HepG2 (cell line): ENCODE data around the gene NDRG2. TPM values are rescaled to one million over a fixed set of nuclear protein-coding genes. Genes with fewer than 3 reads are reported as not detected.

Experiments used
- ATAC-seq: fragments of 200-7000 bp; cut with Tn5 transposase; 3 replicates; pipeline ENCODE4 v1.9.1; 2020; ENCODE audit warnings: mild to moderate bottlenecking, moderate library complexity
- BruUV-seq: library from RNA; stranded (reverse); fragments of 400-500 nt; replicated peaks from 2 replicates; lab custom pipeline; 2021; lab: Mats Ljungman, UMichigan
- CTCF ChIA-PET: fragments of 300-600 bp; formaldehyde crosslinking; extraction: SDS; loops from one replicate; lab custom pipeline; 2021; ENCODE audit warnings: low total read pairs, inconsistent platforms, low intra/inter-chr PET ratio; lab: Yijun Ruan, JAX
- POLR2A ChIA-PET: fragments of 350-600 bp; sonication (Branson Sonifier 250); formaldehyde crosslinking; loops from one replicate; lab custom pipeline; 2020; ENCODE audit warnings: antibody characterized with exemption, inconsistent platforms; lab: Yijun Ruan, JAX
- DNase-seq: peaks from one replicate; pipeline ENCODE4 v3.0.0-alpha.2; 2015; ENCODE audit warnings: low spot score
- FAIRE-seq: peaks from 3 replicates; lab custom pipeline; 2011; peaks lifted over from hg19 to GRCh38; lab: Jason Lieb, UNC
- H2AFZ ChIP-seq: one replicate; pipeline ENCODE4 v1.6.1; 2011; ENCODE audit warnings: low read length, inconsistent platforms
- H3K27ac ChIP-seq: fragments of 300-600 bp; 3 replicates; pipeline ENCODE4 v1.8.0; 2011; ENCODE audit warnings: mixed run types, mild to moderate bottlenecking, mixed read lengths, low read length, inconsistent platforms; ENCODE audit not compliant: insufficient read depth; ENCODE audit errors: extremely low read length
- H3K27me3 ChIP-seq, 2 experiments: fragments of 200-600 bp in 1 of 2; 2 replicates in 1 of 2; 3 replicates in 1 of 2; pipeline versions ENCODE4 v1.6.0 to v1.8.0; 2011; ENCODE audit warnings: low read length in 2 of 2, mild to moderate bottlenecking in 2 of 2, moderate library complexity in 2 of 2, inconsistent platforms in 1 of 2; ENCODE audit not compliant: insufficient read depth in 2 of 2, control insufficient read depth in 1 of 2
- H3K36me3 ChIP-seq, 2 experiments: fragments of 200-600 bp in 1 of 2; replicated peaks in 1 of 2; 2 replicates in 1 of 2; 3 replicates in 1 of 2; pipeline versions ENCODE4 v1.5.1 to v1.8.0; 2011; ENCODE audit warnings: low read length in 2 of 2, inconsistent platforms in 1 of 2; ENCODE audit not compliant: insufficient read depth in 2 of 2, control insufficient read depth in 1 of 2
- H3K4me1 ChIP-seq: 2 replicates; pipeline ENCODE4 v1.5.1; 2012; ENCODE audit warnings: low read length, inconsistent platforms; ENCODE audit not compliant: insufficient read depth
- H3K4me2 ChIP-seq: 2 replicates; pipeline ENCODE4 v1.6.0; 2011; ENCODE audit warnings: low read depth, low read length, inconsistent platforms
- H3K4me3 ChIP-seq, 3 experiments: fragments of 200-600 bp in 1 of 3; sonication (generic), shearing (Covaris generic) in 1 of 3; replicated peaks in 1 of 3; 2 replicates each; pipeline ENCODE4 v1.5.1; 2011 to 2016; ENCODE audit warnings: low read length in 3 of 3, inconsistent platforms in 2 of 3, low read depth in 2 of 3, mild to moderate bottlenecking in 2 of 3, control low read depth in 1 of 3, mixed read lengths in 1 of 3; ENCODE audit not compliant: insufficient read depth in 1 of 3
- H3K79me2 ChIP-seq: one replicate; pipeline ENCODE4 v1.6.1; 2011; ENCODE audit warnings: low read length, inconsistent platforms; ENCODE audit not compliant: insufficient read depth
- H3K9ac ChIP-seq: 2 replicates; pipeline ENCODE4 v1.6.0; 2011; ENCODE audit warnings: mild to moderate bottlenecking, low read depth, low read length, inconsistent platforms; ENCODE audit not compliant: insufficient read depth
- H3K9me3 ChIP-seq: 2 replicates; pipeline ENCODE4 v1.5.1; 2012; ENCODE audit warnings: mild to moderate bottlenecking, low read length
- H4K20me1 ChIP-seq: 2 replicates; pipeline ENCODE4 v1.6.0; 2011; ENCODE audit warnings: inconsistent platforms, mild to moderate bottlenecking, low read length, moderate library complexity; ENCODE audit not compliant: insufficient read depth
- BORCS8-MEF2B ChIP-seq: sonication (generic); formaldehyde crosslinking; IDR thresholded peaks from 2 replicates; pipeline ENCODE4 v1.8.0; 2022; ENCODE audit warnings: mild to moderate bottlenecking, missing genetic modification reagents
- ETV6 ChIP-seq: sonication (generic); formaldehyde crosslinking; conservative IDR thresholded peaks from 2 replicates; pipeline ENCODE4 v1.4.0; 2020; ENCODE audit warnings: missing genetic modification reagents
- HMG20B ChIP-seq: conservative IDR thresholded peaks from 2 replicates; pipeline ENCODE4 v1.6.1; 2016; ENCODE audit warnings: missing genetic modification reagents, missing compliant biosample characterization
- MAFK ChIP-seq, 2 experiments: IDR thresholded peaks in 1 of 2; conservative IDR thresholded peaks in 1 of 2; 2 replicates each; pipeline ENCODE4 v1.6.1; 2011; ENCODE audit warnings: improper control_type of control experiment in 2 of 2, low read length in 2 of 2
- PRMT3 ChIP-seq: sonication (generic); formaldehyde crosslinking; IDR thresholded peaks from 2 replicates; pipeline ENCODE4 v1.8.1; 2022; ENCODE audit warnings: low read depth, mild to moderate bottlenecking, moderate library complexity, missing genetic modification reagents, borderline replicate concordance
- RNF219 ChIP-seq: sonication (generic); formaldehyde crosslinking; IDR thresholded peaks from 2 replicates; pipeline ENCODE4 v1.5.0; 2020; ENCODE audit warnings: mild to moderate bottlenecking, missing genetic modification reagents
- RXRB ChIP-seq: IDR thresholded peaks from 2 replicates; pipeline ENCODE4 v1.6.1; 2016; ENCODE audit warnings: borderline replicate concordance, missing genetic modification reagents, missing compliant biosample characterization
- SIN3B ChIP-seq: fragments of 150-350 bp; IDR thresholded peaks from 2 replicates; pipeline ENCODE4 v1.6.1; 2014; ENCODE audit warnings: low read length
- ZBTB33 ChIP-seq: sonication (generic); formaldehyde crosslinking; IDR thresholded peaks from 2 replicates; pipeline ENCODE4 v1.4.0; 2020; ENCODE audit warnings: missing genetic modification reagents
- ZNF18 ChIP-seq: sonication (generic); formaldehyde crosslinking; IDR thresholded peaks from 2 replicates; pipeline ENCODE4 v1.8.0; 2022; ENCODE audit warnings: mild to moderate bottlenecking, missing genetic modification reagents; ENCODE audit not compliant: insufficient replicate concordance
- ZNF343 ChIP-seq: sonication (generic); formaldehyde crosslinking; IDR thresholded peaks from 2 replicates; pipeline ENCODE4 v1.4.0; 2020; ENCODE audit warnings: mild to moderate bottlenecking, missing genetic modification reagents
- ZXDC ChIP-seq: sonication (generic); formaldehyde crosslinking; IDR thresholded peaks from 2 replicates; pipeline ENCODE4 v1.5.0; 2020; ENCODE audit warnings: mild to moderate bottlenecking, missing genetic modification reagents
- WGBS: methylation state at CpG from one replicate; pipeline ENCODE4 v1.1.6; 2017; ENCODE audit warnings: low lambda C conversion rate; 5-methylcytosine and 5-hydroxymethylcytosine counted together
- in situ Hi-C: cut with HindIII; loops from 2 replicates; pipeline ENCODE4 v1.10.0; 2017; ENCODE audit warnings: low pct_unique_long_range_greater_than_20kb; ENCODE audit not compliant: extremely low pct_ligation_motif_present
- intact Hi-C: fragments of 100-400 bp; cut with micrococcal nuclease; formaldehyde crosslinking; loops from one replicate; pipeline ENCODE4 v1.10.0; 2022; ENCODE audit not compliant: unreplicated experiment
- polyA plus RNA-seq, 8 experiments: library from polyadenylated mRNA; depleted of rRNA in 3 of 8; stranded (reverse) in 7 of 8; unstranded in 1 of 8; fragments of >200 nt; fragmentation: Illumina TruSeq in 4 of 8; extraction: Trizol in 4 of 8; gene quantifications; 2 replicates each; pipeline versions ENCODE4 v1.2.1 to v1.2.3, GENCODE V29; 2011 to 2016; ENCODE audit warnings: low read depth in 4 of 8, missing spikeins in 1 of 8, mixed read lengths in 1 of 8; ENCODE audit not compliant: insufficient read depth in 1 of 8
- total RNA-seq, 5 experiments: library from RNA; depleted of rRNA; stranded (reverse); fragments of >200 nt; fragmentation: Illumina TruSeq; extraction: Trizol; gene quantifications; 2 replicates each; pipeline ENCODE4 v1.2.3, GENCODE V29; 2016; ENCODE audit warnings: low read depth in 1 of 5

NDRG2 gene
- total and polyA plus RNA-seq, 2 of the 13 experiments (the other 11 are each of a cell fraction or from before 2014, with no cell fraction given): 27.2 to 189 TPM

- peak; percentile 98 for DNase-seq
- Histone ChIP-seq H3K9me3 (no peaks in the 10 kb centered on the region), H3K79me2 (peaks cover 13% of the 10 kb centered on the region), H3K36me3 (peaks cover 16 to 30% of the 10 kb centered on the region in 2 experiments), H3K27me3 (no peaks in the 10 kb centered on the region; a peak in 2 of 5 replicates), H3K4me2 (peak within 1 kb of the TSS; percentile 77), H4K20me1 (0 out of 2 replicates have a peak, but pooled peaks cover 3% of the 10 kb centered on the region), H3K4me1 (peaks cover 26% of the 10 kb centered on the region), H3K4me3 (peak within 1 kb of the TSS; percentile 72 to 94 (median 85)), H2AFZ (peak within 1 kb of the TSS; percentile 77), H3K9ac (peak within 1 kb of the TSS; percentile 78), H3K27ac (peak within 1 kb of the TSS; percentile 76)
- in situ Hi-C loops: loop anchor here (25.0 kb wide), 1 partner anchor 653 kb away; the partner anchor contains the start of genes CCNB1IP1 and PARP2
- BruUV-seq: TSS peak; percentile 70
- FAIRE-seq: peak; percentile 67
- CTCF ChIA-PET: interaction anchor here (0.8 to 1.5 kb wide), 3 partner anchors 19 to 103 kb away, joined by 3 to 6 read pairs (median 4); no protein-coding TSS in a partner anchor
- intact Hi-C loops: no loop called here
- under 1% methylated on average over 42 of the region's 42 CpGs for WGBS
- POLR2A ChIA-PET: interaction anchor here (0.9 kb wide), 1 partner anchor 15 kb away, joined by 3 read pairs; no protein-coding TSS in a partner anchor
- peak; percentile 98 for ATAC-seq
- TF ChIP-seq ZNF343 (0 out of 2 replicates have a peak, but pooled peaks have one; percentile 42), RXRB (CRISPR knock-in tag) (peak; percentile 54), MAFK (conservative IDR thresholded peaks at IDR 0.05 in 1 of 2, IDR thresholded peaks at IDR 0.05 in 1 of 2; ENCODE audit: low read length in 2 of 2) (no peak), BORCS8-MEF2B (peak; percentile 77; the same call in 1 of the 2 replicates), ZBTB33 (CRISPR knock-in tag) (no peak; the same call in 1 of the 2 replicates), RNF219 (no peak), SIN3B (peak; percentile 79; the same call in 1 of the 2 replicates), ZNF18 (CRISPR knock-in tag) (peak; percentile 63), ETV6 (CRISPR knock-in tag) (no peak), PRMT3 (no peak), ZXDC (CRISPR knock-in tag) (no peak; the same call in 1 of the 2 replicates), HMG20B (0 out of 2 replicates have a peak, but pooled peaks have one; percentile 11)
Observed at GRCh38 chr14:20989787-20990600, 34.9 kb downstream of the NDRG2 start, which contains the start of gene METTL17. Gene METTL17 (plus strand): TSS chr14:20989980. CDS start chr14:20990003, 23 bp downstream.
